ENCODE results near the gene ASTN2.

Gene ASTN2

DNA sequence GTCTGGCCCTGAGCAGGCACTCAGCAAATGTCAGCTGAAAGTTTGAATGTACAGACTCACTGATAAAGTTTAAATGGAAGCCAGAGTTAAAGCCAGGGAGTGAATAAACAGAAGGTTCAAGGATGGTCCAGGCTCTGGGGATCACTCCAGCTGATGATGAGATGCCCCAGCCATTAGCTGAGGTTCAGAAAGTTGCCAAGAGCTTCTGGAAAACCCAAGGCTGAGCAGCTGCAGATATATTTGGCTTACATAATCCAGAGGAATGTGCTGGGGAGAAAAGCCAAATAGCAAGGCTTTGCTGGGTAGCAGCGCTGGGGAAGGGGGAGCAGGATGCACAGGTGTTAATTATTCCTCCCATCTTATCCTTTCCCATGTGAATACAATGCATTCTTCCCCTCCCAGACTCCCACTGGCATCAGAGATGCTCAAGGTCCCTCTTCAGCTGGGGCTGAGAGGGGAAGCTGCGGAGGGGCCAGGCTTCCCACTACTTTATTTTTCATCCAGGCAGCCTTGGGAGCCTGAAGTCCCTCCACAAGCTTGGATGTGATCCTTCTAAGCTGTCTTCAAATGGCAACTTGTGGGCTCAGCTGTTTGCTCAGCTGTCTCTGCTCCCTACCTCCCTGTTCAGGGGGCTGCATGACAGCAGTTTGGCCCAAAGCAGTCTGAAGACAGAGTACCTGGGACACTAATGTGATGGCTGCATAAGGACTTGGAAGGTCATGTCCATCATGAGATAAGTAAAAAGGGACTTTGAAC is 386.6 kb downstream of the ASTN2 start:
- H3K27ac ChIP-seq = no peak overlapping the region
- no peak for TF ChIP-seq CTCF (conservative IDR thresholded peaks at IDR 0.05)

DNA sequence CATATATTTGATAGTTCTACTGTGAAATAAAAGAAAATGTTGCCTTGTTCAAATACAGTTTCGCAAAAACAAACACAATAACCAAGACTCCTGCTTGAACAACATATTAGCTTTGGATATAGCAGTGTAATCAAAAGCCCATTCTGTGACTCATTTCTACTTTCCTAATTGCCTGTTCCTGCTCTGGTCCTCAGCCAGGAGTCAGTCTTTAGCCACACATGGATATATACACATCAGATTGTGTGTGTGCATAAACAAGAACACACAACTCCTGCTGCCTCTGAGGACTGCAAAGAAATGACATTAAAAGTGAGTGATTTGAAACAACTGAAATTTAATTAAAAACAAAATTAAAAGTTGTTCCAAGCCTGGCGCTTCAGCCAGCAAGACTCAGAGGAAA is 393.0 kb downstream of the ASTN2 start:
- H3K27ac ChIP-seq = peak overlapping the region; percentile 55

DNA sequence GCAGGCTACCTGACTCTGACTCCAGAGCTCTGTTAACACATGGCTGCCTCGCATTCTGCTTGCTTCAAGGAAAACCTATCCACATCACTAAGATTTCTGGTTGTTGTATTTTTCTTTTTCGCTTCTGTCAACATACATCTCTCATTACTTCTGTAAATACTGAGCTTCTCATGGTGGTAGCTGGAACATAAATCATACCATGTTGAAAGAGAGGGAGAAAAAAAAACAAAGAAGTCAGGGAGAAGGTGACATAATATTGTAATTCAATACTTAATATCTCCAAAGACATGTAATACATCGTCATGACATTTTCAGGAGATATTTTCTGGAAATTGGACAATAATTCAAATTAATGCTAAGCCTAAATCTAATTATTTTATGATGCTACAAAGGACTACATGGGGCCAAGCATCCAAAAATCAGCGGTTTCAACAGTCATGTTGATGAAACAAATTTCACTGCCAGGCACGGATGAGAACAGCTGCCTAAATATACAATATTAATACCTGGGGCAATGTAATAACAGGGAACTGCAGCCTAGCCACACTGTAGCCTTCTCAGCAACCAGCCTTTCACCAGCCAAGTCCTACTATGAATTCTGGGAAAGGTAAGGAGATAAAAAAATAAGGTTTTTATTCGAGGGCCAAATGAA is 395.8 kb downstream of the ASTN2 start:
- no peak for TF ChIP-seq CTCF (conservative IDR thresholded peaks at IDR 0.05)
- H3K27ac ChIP-seq = no peak overlapping the region

More for the DNA sequence above, 393.0 kb downstream of the ASTN2 start:
- TF ChIP-seq CTCF (conservative IDR thresholded peaks at IDR 0.05) = peak; percentile 74

DNA sequence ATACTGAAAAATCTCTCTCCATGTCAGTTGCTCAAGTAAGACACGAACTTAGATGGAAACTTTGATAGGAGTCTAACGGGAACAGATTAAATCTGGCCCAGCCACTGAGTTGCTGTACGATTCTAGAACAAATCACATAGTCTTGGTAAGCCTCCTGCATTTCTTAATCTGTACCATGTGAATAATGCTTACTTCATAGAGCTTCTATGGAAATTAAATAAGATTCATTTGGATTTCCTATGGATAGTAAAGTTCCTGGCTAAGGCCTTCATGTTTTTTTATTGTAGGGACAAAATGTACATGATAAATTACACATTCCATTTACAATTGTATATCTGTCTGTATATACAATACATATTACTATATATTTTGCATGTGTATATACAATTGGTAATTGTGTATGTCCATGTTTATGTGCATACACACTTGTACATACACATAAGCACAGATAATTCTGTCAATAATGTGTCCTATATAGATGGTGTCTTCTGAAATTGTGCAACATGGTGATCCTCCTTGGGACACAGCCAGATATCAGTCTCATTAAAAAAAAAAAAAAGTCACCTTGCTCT is 397.4 kb downstream of the ASTN2 start:
- H3K27ac ChIP-seq = no peak overlapping the region
- no peak for TF ChIP-seq CTCF (conservative IDR thresholded peaks at IDR 0.05)

- no peak overlapping the region for H3K27ac ChIP-seq
- no peak for TF ChIP-seq CTCF (conservative IDR thresholded peaks at IDR 0.05)
Observed at GRCh38 chr9:117014061-117014460, 400.8 kb downstream of the ASTN2 start.

DNA sequence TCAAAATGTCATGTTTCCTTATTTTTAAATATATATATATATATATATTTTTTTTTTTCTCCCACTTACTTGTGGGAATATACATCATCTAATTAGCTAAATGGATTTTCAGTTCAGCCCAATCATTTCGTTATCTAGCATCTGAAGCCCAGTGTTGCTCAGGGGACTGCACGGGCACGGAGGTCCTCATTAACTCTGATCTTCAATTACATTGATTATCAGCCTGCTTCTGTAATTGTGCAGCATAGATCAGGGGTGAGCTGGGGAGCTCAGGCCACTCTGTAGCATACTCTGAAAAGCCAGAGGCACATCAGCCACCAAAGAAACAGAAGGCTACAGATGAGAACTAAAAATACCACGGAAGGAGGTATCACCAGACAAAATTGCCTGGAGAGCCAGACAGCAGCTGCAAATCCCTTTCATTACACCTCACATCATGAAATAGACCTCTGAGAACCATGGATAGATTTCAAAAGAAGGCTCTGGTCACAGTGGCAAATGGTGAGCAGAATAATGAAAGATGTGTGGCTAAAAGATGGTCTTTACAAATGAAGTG is 401.3 kb downstream of the ASTN2 start:
- H3K27ac ChIP-seq = no peak overlapping the region
- TF ChIP-seq CTCF (conservative IDR thresholded peaks at IDR 0.05) = no peak

GRCh38 chr9:117010061-117010460 is 404.8 kb downstream of the ASTN2 start:
- H3K27ac ChIP-seq = no peak overlapping the region
- TF ChIP-seq CTCF (conservative IDR thresholded peaks at IDR 0.05) = no peak

All from VCaP (cell line).